NB4 (cell line): ENCODE measurements around the gene AMIGO1.

Experiments
- CTCF ChIP-seq: IDR thresholded peaks from one replicate; pipeline ENCODE4 v1.5.1; 2012; ENCODE audit warnings: low read depth, low read length
- MAX ChIP-seq: IDR thresholded peaks from 2 replicates; pipeline ENCODE4 v1.6.1; 2011; ENCODE audit warnings: low read depth, low read length
- MYC ChIP-seq: IDR thresholded peaks from 2 replicates; pipeline ENCODE4 v1.6.1; 2011; ENCODE audit warnings: low read depth, low read length
- POLR2A ChIP-seq: IDR thresholded peaks from 2 replicates; pipeline ENCODE4 v1.6.1; 2011; ENCODE audit warnings: mild to moderate bottlenecking; ENCODE audit not compliant: insufficient read length; ENCODE audit errors: extremely low read depth

GRCh38 chr1:109466452-109467300 lies 42.9 kb downstream of the AMIGO1 start, which contains the start of gene SYPL2:
- TF ChIP-seq CTCF (no peak), MYC (no peak), POLR2A (no peak), MAX (no peak)
